ENCODE results near the gene UBE2A.

Gene UBE2A

GRCh38 chrX:119607018-119607389, 32.6 kb downstream of the UBE2A start:
- DNase-seq (ENCODE audit: low read depth in 2 of 2) = no peak

DNA sequence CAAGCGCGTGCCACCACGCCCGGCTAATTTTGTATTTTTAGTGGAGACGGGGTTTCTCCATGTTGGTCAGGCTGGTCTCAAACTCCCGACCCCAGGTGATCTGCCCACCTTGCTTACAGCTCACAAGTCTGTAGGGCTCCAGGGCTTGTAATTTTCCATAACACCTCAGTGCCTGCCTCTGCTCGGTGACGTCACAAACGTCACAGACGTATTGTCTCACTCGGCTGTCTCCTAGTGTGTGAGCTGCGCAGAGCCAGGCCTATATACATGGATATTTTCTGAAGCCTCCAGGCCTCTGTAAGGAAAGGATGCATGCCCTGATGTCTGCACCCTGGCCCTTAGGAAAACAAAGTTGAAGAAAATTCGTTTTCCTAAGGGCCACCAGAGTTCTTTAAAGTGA, 40.4 kb downstream of the UBE2A start:
- no peak for DNase-seq (ENCODE audit: low read depth in 2 of 2)

DNA sequence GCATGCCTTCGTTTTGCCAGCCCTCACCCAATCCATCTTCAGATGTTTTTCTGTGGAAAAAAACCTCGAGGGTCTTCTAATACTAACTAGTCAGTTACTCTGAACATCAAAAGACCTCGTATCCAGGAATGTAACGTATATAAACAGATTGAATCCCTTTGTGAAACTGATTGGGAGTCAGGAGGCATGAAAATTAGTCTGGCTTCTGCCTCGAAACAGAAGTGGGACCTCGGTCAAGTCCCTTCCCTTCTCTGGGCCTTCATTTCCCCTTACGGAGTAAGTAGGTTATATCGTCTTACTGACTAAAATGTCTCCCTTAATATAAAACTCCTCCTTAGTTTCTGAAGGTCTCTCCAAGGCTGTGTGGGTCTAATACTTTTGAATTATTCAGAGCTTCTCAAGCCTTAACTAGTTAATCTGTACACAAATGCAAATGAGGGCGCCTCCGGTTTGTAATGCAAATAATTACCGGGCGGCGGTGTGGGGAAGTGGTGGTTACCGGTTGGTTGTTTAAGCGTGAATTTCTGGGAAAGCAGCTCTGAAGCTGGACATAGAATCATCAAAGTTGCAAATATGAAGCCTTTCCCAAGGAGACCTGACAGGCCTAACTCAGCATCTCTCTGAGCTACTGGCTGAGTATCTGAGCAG, 43.3 kb downstream of the UBE2A start:
- DNase-seq (ENCODE audit: low read depth in 2 of 2) = no peak

DNA sequence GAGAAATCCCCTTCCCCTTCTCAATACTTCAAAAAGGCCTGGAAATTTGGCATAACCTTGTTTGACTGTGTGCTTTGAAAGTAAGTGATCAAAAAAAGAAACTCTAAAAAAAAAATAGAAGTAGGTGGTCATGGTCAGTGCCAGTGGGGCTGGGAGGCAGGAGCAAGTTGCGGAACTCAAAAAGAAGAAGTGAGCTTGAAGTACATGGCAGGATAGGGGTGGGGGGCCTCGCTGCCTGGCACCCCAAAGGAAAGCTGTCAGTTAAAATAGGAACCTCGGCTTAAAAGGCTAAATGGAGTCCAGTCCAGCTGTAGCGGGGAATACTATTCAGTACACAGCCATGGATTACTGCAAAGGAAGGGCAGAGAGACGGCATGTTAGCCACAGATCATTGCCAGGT, 44.1 kb downstream of the UBE2A start:
- DNase-seq (ENCODE audit: low read depth in 2 of 2) = no peak

- DNase-seq (ENCODE audit: low read depth in 2 of 2) = no peak
Measured at GRCh38 chrX:119622356-119623232, 48.2 kb downstream of the UBE2A start.

DNA sequence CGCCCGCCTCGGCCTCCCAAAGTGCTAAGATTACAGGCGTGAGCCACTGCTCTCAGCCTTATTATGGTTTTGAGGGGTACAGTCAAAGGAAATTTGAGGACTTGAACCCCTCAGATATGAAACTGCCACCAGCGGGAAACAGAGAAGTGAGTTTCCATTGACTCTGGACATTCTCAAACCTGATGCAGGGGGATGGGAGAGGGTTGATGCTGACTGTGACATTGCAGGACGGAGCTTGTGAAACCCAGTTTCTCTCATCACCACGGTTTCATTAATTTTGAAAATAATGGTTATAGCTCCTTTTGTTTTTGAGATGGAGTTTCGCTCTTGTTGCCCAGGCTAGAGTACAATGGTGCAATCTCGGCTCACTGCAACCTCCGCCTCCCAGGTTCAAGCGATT, 50.1 kb downstream of the UBE2A start:
- no peak for DNase-seq (ENCODE audit: low read depth in 2 of 2)

GRCh38 chrX:119624951-119625668, 50.7 kb downstream of the UBE2A start:
- no peak for DNase-seq (ENCODE audit: low read depth in 2 of 2)

DNA sequence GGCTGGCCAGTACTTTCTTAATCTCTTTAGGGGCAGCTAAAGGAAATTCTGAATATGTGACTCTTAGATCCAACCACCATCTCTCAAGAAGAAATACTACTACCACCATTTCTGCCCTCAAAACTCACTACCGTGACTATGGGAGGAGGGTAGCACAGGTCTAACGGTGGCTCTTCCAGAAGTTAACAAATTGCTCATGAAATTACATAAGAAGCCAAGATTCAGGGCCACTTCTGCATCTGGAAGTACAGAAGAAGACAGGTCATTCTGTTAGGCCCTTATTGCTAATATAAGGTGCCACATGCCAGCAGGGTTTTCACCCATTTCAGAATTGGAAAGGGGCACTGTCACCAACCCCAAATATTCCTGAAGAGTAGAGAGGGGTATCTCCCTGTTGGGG, 51.5 kb downstream of the UBE2A start:
- no peak for DNase-seq (ENCODE audit: low read depth in 2 of 2)
